ENCODE data around the gene TSPO.

DNA sequence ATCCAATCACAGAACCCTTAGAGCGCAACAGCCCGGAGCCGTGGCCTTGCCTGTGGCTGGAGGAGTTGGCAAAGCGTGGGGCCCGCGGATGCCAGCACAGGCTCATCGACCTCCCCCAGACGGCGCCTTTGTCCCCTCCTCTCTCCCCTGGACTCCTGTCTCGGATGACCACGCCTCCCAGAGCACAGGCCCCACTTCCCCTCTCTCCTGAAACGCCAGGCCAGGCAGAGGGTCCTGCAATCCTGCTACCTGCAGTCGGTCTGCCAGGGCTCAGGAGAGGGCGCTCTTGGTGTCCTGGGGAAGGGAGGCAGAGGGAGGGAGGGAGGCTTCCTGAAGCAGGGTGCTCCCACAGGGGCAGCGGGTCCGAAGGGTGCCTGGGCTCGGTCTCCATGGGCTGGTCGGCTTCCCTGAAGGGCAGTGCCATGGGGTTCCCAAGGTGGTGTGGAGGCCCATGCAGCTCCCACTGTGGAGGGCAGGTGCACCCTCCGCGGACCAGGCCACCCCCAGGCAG, 52.2 kb downstream of the TSPO start:
- no peak for TF ChIP-seq CTCF (IDR thresholded peaks at IDR 0.05)
- no peak for TF ChIP-seq POLR2A (IDR thresholded peaks at IDR 0.05)
